WTC11 (cell line): ENCODE measurements around the gene MAP3K14. TPM values are rescaled to one million over a fixed set of nuclear protein-coding genes. Genes with fewer than 3 reads are reported as not detected.

Experiments
- ATAC-seq: fragments of 200-7000 bp; cut with Tn5 transposase; 2 replicates; pipeline ENCODE4 v1.10.0; 2021; ENCODE audit warnings: mild to moderate bottlenecking, moderate library complexity
- CTCF ChIA-PET: fragments of 300-600 bp; sonication (Branson Sonifier 250); formaldehyde crosslinking; loops from one replicate; lab custom pipeline; 2021; ENCODE audit warnings: antibody characterized with exemption; lab: Charles Lee
- POLR2A ChIA-PET: fragments of 350-600 bp; sonication (Branson Sonifier 250); formaldehyde crosslinking; loops from one replicate; lab custom pipeline; 2021; ENCODE audit warnings: antibody characterized with exemption; lab: Charles Lee
- DNase-seq: peaks from one replicate; pipeline ENCODE4 v3.0.0; 2021; ENCODE audit warnings: low spot score
- H3K27ac Mint-ChIP-seq: 2 replicates; pipeline ENCODE4 v1.8.0; 2021; ENCODE audit warnings: mixed read lengths
- H3K27me3 Mint-ChIP-seq: 2 replicates; pipeline ENCODE4 v1.8.0; 2021; ENCODE audit warnings: low read depth, mild to moderate bottlenecking, moderate library complexity, mixed read lengths
- H3K36me3 Mint-ChIP-seq: 2 replicates; pipeline ENCODE4 v1.8.0; 2021; ENCODE audit warnings: mixed read lengths
- H3K4me1 Mint-ChIP-seq: 2 replicates; pipeline ENCODE4 v1.8.0; 2022; ENCODE audit warnings: mixed read lengths
- H3K4me3 Mint-ChIP-seq: 2 replicates; pipeline ENCODE4 v1.8.0; 2021; ENCODE audit warnings: mild to moderate bottlenecking, moderate library complexity, mixed read lengths
- H3K9me3 Mint-ChIP-seq: 2 replicates; pipeline ENCODE4 v1.8.0; 2021; ENCODE audit warnings: mixed read lengths
- CBFB ChIP-seq: sonication (generic); formaldehyde crosslinking; IDR thresholded peaks from 2 replicates; pipeline ENCODE4 v1.8.1; 2022; ENCODE audit warnings: mild to moderate bottlenecking, low read depth, missing genetic modification reagents
- CTCF ChIP-seq: fragments of 200-600 bp; IDR thresholded peaks from 2 replicates; pipeline ENCODE4 v1.8.0; 2022; ENCODE audit warnings: antibody characterized with exemption
- ERG ChIP-seq: fragments of 250-450 bp; sonication (Bioruptor Pico); IDR thresholded peaks from 2 replicates; pipeline ENCODE4 v1.8.0; 2021; ENCODE audit warnings: mild to moderate bottlenecking
- GTF2I ChIP-seq: fragments of 250-450 bp; sonication (Bioruptor Pico); conservative IDR thresholded peaks from 2 replicates; pipeline ENCODE4 v1.4.0; 2021; ENCODE audit warnings: mild to moderate bottlenecking
- IRF2 ChIP-seq: sonication (generic); formaldehyde crosslinking; IDR thresholded peaks from 2 replicates; pipeline ENCODE4 v1.8.0; 2022; ENCODE audit warnings: low read depth, missing genetic modification reagents, borderline replicate concordance
- JUN ChIP-seq: sonication (generic); formaldehyde crosslinking; IDR thresholded peaks from 2 replicates; pipeline ENCODE4 v1.8.0; 2023; ENCODE audit warnings: mild to moderate bottlenecking, missing genetic modification reagents
- NFE2L1 ChIP-seq: sonication (generic); formaldehyde crosslinking; IDR thresholded peaks from 2 replicates; pipeline ENCODE4 v1.8.1; 2023; ENCODE audit warnings: missing genetic modification reagents
- OVOL2 ChIP-seq: fragments of 250-450 bp; sonication (Bioruptor Pico); IDR thresholded peaks from 2 replicates; pipeline ENCODE4 v1.9.0; 2021; ENCODE audit warnings: mild to moderate bottlenecking, borderline replicate concordance
- SOX15 ChIP-seq: fragments of 250-450 bp; sonication (Bioruptor Pico); IDR thresholded peaks from 2 replicates; pipeline ENCODE4 v1.9.0; 2021; ENCODE audit warnings: mild to moderate bottlenecking
- TCF7 ChIP-seq: sonication (generic); formaldehyde crosslinking; IDR thresholded peaks from 2 replicates; pipeline ENCODE4 v1.8.0; 2022; ENCODE audit warnings: mild to moderate bottlenecking, low read depth, missing genetic modification reagents, moderate library complexity
- TEAD1 ChIP-seq: sonication (generic); formaldehyde crosslinking; IDR thresholded peaks from 2 replicates; pipeline ENCODE4 v1.8.0; 2022; ENCODE audit warnings: mild to moderate bottlenecking, missing genetic modification reagents
- ZNF232 ChIP-seq: sonication (generic); formaldehyde crosslinking; IDR thresholded peaks from 2 replicates; pipeline ENCODE4 v1.8.0; 2022; ENCODE audit warnings: mild to moderate bottlenecking, missing genetic modification reagents
- ZNF263 ChIP-seq: sonication (generic); formaldehyde crosslinking; IDR thresholded peaks from 2 replicates; pipeline ENCODE4 v1.8.1; 2022; ENCODE audit warnings: low read depth, mild to moderate bottlenecking, moderate library complexity, missing genetic modification reagents
- ZNF416 ChIP-seq: fragments of 250-450 bp; sonication (Bioruptor Pico); IDR thresholded peaks from 2 replicates; pipeline ENCODE4 v1.9.0; 2021; ENCODE audit warnings: mild to moderate bottlenecking, inconsistent platforms
- total RNA-seq: library from RNA; stranded (reverse); gene quantifications from 3 replicates; pipeline ENCODE4 v1.2.3, GENCODE V29; 2021
- TF ChIP-seq, protein P1 (sequence below): sonication (generic); formaldehyde crosslinking; IDR thresholded peaks from 2 replicates; pipeline ENCODE4 v1.8.0; 2022; ENCODE audit warnings: mild to moderate bottlenecking, missing genetic modification reagents
- TF ChIP-seq, protein P2 (sequence below): sonication (generic); formaldehyde crosslinking; IDR thresholded peaks from 2 replicates; pipeline ENCODE4 v1.8.0; 2022; ENCODE audit warnings: mild to moderate bottlenecking, missing genetic modification reagents
- TF ChIP-seq, protein P3 (sequence below): sonication (generic); formaldehyde crosslinking; IDR thresholded peaks from 2 replicates; pipeline ENCODE4 v1.8.0; 2023; ENCODE audit warnings: mild to moderate bottlenecking, missing genetic modification reagents
- TF ChIP-seq, protein P4 (sequence below): sonication (generic); formaldehyde crosslinking; IDR thresholded peaks from 2 replicates; pipeline ENCODE4 v1.8.0; 2022; ENCODE audit warnings: missing genetic modification reagents

The MAP3K14 gene
- total RNA-seq, 1 experiment from 2014 or later: 4.0 TPM

GRCh38 chr17:45342871-45343526 lies 26.2 kb upstream of the MAP3K14 start:
- Mint-ChIP-seq H3K27me3 (peaks cover 2% of the 10 kb centered on the region; the same call in 1 of the 2 replicates), H3K4me3 (no peak overlapping the region), H3K27ac (no peak overlapping the region), H3K9me3 (no peaks in the 10 kb centered on the region; the same call in 1 of the 2 replicates), H3K36me3 (no peaks in the 10 kb centered on the region), H3K4me1 (peaks cover 13% of the 10 kb centered on the region)
- ATAC-seq (no peak), DNase-seq (no peak)
- TF ChIP-seq GTF2I (CRISPR knock-in tag) (no peak), ZNF263 (CRISPR knock-in tag) (no peak)
- CTCF ChIA-PET: no interaction called here
- POLR2A ChIA-PET: interaction anchor here (1.0 kb wide), 1 partner anchor 26 kb away, joined by 3 read pairs; the partner anchor contains the start of gene MAP3K14

- Mint-ChIP-seq H3K36me3 (no peaks in the 10 kb centered on the region), H3K27ac (no peak overlapping the region), H3K4me1 (peaks cover 13% of the 10 kb centered on the region), H3K9me3 (no peaks in the 10 kb centered on the region; the same call in 1 of the 2 replicates), H3K27me3 (peaks cover 3% of the 10 kb centered on the region), H3K4me3 (no peak overlapping the region)
- DNase-seq (no peak), ATAC-seq (no peak)
- ChIA-PET CTCF (interaction anchor here (0.9 to 2.2 kb wide), 4 partner anchors 22 to 95 kb away, joined by 3 to 6 read pairs (median 3); no protein-coding TSS in a partner anchor), POLR2A (interaction anchor here (1.0 kb wide), 1 partner anchor 25 kb away, joined by 3 read pairs; the partner anchor contains the start of gene MAP3K14)
- TF ChIP-seq ZNF263 (CRISPR knock-in tag) (no peak), SOX15 (no peak), TEAD1 (CRISPR knock-in tag) (no peak), CTCF (no peak), ZNF416 (CRISPR knock-in tag) (no peak), JUN (no peak), OVOL2 (CRISPR knock-in tag) (no peak), ZNF232 (CRISPR knock-in tag) (no peak), CBFB (no peak), ERG (no peak), TCF7 (CRISPR knock-in tag) (no peak), NFE2L1 (CRISPR knock-in tag) (no peak), IRF2 (no peak)
- TF ChIP-seq, protein P1, sequence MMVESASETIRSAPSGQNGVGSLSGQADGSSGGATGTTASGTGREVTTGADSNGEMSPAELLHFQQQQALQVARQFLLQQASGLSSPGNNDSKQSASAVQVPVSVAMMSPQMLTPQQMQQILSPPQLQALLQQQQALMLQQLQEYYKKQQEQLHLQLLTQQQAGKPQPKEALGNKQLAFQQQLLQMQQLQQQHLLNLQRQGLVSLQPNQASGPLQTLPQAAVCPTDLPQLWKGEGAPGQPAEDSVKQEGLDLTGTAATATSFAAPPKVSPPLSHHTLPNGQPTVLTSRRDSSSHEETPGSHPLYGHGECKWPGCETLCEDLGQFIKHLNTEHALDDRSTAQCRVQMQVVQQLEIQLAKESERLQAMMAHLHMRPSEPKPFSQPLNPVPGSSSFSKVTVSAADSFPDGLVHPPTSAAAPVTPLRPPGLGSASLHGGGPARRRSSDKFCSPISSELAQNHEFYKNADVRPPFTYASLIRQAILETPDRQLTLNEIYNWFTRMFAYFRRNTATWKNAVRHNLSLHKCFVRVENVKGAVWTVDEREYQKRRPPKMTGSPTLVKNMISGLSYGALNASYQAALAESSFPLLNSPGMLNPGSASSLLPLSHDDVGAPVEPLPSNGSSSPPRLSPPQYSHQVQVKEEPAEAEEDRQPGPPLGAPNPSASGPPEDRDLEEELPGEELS: no peak
- TF ChIP-seq, protein P2, sequence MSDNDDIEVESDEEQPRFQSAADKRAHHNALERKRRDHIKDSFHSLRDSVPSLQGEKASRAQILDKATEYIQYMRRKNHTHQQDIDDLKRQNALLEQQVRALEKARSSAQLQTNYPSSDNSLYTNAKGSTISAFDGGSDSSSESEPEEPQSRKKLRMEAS (CRISPR knock-in tag): no peak
- TF ChIP-seq, protein P3, sequence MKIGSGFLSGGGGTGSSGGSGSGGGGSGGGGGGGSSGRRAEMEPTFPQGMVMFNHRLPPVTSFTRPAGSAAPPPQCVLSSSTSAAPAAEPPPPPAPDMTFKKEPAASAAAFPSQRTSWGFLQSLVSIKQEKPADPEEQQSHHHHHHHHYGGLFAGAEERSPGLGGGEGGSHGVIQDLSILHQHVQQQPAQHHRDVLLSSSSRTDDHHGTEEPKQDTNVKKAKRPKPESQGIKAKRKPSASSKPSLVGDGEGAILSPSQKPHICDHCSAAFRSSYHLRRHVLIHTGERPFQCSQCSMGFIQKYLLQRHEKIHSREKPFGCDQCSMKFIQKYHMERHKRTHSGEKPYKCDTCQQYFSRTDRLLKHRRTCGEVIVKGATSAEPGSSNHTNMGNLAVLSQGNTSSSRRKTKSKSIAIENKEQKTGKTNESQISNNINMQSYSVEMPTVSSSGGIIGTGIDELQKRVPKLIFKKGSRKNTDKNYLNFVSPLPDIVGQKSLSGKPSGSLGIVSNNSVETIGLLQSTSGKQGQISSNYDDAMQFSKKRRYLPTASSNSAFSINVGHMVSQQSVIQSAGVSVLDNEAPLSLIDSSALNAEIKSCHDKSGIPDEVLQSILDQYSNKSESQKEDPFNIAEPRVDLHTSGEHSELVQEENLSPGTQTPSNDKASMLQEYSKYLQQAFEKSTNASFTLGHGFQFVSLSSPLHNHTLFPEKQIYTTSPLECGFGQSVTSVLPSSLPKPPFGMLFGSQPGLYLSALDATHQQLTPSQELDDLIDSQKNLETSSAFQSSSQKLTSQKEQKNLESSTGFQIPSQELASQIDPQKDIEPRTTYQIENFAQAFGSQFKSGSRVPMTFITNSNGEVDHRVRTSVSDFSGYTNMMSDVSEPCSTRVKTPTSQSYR (CRISPR knock-in tag): no peak
- TF ChIP-seq, protein P4, sequence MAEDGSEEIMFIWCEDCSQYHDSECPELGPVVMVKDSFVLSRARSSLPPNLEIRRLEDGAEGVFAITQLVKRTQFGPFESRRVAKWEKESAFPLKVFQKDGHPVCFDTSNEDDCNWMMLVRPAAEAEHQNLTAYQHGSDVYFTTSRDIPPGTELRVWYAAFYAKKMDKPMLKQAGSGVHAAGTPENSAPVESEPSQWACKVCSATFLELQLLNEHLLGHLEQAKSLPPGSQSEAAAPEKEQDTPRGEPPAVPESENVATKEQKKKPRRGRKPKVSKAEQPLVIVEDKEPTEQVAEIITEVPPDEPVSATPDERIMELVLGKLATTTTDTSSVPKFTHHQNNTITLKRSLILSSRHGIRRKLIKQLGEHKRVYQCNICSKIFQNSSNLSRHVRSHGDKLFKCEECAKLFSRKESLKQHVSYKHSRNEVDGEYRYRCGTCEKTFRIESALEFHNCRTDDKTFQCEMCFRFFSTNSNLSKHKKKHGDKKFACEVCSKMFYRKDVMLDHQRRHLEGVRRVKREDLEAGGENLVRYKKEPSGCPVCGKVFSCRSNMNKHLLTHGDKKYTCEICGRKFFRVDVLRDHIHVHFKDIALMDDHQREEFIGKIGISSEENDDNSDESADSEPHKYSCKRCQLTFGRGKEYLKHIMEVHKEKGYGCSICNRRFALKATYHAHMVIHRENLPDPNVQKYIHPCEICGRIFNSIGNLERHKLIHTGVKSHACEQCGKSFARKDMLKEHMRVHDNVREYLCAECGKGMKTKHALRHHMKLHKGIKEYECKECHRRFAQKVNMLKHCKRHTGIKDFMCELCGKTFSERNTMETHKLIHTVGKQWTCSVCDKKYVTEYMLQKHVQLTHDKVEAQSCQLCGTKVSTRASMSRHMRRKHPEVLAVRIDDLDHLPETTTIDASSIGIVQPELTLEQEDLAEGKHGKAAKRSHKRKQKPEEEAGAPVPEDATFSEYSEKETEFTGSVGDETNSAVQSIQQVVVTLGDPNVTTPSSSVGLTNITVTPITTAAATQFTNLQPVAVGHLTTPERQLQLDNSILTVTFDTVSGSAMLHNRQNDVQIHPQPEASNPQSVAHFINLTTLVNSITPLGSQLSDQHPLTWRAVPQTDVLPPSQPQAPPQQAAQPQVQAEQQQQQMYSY (CRISPR knock-in tag): no peak
Measured at GRCh38 chr17:45342306-45342705, 25.5 kb upstream of the MAP3K14 start.
